Measurements from ENCODE around the gene SLC8A2.

The SLC8A2 gene

DNA sequence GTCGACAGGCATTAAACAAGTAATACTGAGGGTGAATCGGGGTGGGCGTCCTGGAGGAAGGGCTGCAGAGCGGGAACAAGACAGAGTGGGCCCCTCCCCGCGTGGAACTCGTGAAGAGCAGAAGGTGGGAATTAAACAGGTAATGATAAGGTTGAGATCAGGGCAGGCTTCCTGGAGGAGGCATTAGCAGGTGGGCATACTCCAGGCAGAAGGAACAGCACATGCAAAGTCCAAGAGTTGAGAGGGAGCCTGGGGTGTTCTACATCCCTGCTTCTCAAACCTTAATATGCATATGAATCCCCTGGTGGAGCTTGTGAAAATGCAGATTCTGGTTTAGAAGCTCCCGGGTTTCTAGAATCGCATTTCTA is 23.3 kb downstream of the SLC8A2 start:
- DNase-seq = no peak

DNA sequence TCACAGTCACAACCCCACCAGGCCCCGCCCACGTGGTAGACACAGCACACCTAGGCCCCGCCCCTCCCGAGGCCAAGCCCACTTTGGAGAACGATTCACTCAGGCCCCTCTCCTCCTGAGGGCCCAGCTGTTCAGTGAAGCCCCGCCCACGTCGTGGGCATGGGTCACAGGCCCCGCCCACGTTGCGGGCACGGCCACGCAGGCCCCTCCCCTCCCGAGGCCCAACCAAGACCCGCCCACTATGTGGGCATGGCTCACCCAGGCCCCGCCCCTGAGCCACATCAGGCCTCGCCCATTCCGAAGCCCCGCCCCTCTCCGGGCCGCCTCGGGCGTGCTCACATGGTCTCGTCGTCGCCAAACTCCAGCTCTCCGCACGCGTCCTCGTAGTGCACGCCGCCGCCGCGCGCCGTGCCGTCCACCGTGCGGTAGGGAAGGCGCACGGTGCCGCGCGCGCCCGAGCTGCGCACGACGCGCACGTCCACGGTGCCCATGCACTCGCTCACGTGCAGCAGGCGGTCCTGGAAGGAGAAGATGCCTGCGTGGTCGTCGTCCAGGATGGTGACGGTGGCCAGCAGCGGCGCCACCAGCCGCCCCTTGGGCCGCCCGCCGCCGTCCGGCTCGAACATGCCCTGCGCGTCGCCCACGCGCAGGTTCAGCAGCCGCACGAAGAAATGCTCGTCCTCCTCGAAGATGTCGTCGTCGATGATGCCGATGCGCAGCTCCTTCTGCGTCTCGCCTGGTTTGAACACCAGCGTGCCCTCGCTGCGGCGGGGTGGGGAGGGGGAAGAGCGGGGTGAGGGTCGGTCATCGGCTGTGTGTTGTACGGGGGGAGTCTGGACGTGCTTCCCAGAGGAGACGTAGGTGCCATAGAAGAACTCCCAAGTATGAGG is 24.0 kb downstream of the SLC8A2 start:
- DNase-seq = no peak

DNA sequence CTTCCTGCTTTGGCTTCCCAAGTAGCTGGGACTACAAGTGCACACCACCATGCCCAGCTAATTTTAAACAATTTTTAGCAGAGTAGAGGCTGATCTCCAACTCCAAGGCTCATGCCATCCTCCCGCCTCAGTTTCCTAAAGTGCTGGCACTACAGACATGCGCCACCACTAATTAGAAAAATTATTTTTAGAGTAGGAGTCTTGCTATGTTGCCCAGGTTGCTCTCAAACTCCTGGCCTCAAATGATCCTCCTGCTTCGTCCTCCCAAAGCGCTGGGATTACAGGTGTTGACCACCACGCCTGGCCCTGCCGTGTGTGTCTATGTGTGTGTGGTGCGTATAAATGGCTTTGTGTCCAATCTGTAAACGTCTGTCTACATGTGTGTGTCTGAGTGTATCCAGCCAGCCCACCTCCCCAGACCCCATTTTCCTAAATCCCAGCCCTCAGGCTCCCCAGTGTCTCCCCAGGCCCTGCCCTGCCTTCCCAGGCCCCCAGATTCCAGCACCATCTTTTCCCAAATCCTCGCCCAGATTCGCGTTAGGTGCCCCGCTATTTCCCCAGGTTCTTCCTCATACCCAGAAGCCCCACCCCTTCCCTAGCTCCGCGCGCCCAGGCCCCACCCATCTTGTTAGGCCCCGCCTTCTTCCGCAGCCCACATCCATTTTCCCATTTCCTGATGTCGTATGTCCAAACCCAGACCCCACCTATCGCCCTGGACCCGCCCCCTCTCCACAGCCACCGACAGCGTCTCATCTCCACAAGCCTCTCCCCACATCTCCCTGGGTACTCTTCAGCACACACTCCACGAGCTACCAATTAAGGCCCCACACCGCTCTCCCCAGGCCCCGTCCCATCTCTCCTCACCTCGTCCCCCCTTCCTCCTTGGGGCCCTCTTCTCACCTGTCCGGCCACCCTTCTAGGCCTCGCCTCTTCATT is 24.9 kb downstream of the SLC8A2 start:
- DNase-seq = no peak

DNA sequence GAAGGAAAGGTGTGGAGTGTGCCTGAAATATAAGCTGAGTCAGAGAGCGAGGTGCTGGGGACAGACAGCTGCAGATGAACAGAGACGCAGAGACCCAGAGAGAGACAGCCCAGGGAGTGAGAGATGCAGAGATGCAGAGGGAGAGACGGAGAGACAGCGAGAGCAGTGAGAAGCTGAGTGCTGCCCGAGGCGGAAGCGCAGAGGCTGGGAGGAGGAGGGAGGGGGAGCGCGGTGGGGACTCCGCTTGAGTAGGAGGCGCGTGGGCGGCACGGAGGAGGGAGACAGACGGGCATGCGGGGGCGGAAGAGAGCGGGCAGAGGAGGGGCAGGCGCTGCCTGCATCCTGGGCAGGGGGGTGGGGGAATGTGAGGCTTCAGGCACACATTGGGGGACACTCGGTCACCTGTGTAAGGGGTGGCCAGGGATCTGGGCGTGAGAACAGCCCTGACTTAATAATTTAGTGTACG is 25.7 kb downstream of the SLC8A2 start:
- peak; percentile 45 for DNase-seq

DNA sequence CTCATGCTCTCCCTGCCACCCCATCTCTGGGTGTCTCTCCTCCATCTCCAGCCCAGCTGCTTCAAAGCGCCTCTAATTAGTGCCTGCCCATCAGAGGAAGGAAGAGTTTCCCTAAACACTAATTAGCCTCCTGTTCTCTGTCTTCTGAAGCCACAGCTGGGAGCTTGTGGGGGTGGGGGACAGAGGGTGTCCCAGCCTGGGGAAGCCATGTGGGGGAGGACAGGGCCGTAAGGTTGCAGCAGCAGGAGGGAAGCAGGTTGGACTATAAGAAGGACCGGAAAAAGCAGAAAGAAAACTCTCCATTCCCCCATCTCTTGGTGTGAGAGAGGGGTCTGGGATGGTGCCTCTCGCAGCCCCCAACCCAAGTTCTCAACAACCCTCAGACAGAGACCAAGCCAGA is 26.2 kb downstream of the SLC8A2 start:
- no peak for DNase-seq

DNA sequence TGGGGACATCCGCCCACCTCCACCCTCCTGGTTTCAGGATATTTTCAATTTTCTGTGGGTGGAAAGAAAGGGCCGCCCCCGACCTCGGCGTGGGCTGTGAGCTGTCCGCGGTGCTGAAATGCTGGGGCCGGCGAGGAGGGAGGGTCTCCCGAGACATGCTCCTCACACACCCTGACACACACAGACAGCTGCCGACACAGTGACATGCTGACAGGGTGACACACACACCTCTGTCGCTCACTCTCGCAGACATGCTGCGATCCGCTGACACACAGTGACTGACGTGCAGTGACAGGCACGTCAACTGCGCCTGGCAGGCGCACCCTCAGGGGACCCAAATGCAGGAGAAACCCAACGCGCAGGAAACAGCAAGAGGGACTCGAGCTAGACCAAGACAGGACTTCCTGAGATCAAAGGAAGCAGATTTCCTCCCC is 27.3 kb downstream of the SLC8A2 start:
- no peak for DNase-seq

DNA sequence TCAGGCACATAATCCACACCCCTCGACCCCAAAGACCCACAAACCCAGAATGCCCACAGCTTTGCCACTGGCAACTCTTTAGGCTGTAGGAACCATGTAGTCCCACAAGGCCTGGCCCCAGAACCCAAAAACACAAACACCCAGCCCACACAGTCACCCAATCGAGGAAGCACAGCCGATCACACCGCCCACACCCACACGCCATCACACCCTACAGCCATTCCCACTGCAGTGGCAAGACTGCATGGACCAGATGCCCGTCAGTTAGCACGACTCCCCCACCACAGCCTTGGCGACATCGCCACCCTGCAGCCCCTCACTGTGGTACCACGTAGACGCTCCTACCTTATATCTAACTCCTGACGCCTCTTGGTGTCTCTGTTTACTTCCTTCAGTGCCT is 28.4 kb downstream of the SLC8A2 start:
- DNase-seq = no peak

DNA sequence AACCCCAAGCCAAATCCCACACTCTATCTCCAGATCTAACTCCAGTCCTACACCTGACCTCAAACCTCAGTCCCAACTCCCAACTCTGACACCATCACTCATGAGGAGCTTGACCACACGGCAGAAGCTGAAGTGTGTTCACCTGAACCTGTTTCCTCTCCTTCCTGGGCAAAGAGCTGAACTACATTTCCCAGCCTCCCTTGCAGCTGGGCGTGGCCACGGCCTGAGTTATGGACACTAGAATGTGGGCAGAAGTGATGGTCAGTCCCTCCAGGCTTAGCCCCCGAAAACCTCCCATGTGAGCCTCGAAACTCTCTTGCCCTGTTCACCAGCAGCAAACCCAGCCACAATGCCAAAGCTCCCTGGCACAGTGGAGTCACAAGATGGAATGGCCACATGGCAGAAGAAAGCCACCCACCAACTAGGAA is 32.9 kb downstream of the SLC8A2 start:
- no peak for DNase-seq

DNA sequence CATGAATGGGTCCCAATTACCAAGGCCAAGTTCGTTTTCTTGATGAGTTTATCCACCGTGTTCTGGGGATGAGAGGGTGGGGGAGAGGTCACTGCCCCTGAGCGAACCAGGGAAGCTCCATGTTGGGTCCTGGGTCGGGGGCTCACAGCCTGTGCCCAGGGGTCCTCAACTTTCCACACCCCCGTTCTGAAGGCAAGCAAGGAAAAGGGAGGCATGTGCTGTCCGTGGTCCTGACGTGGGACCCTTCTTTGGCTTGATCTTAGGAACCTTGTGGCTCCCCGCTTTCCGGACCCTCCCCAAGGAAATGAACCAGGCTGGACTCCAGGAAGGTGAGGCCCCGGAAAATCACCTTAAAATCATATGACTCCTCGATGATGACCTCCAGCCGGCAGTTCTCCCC is 34.2 kb downstream of the SLC8A2 start:
- no peak for DNase-seq

DNA sequence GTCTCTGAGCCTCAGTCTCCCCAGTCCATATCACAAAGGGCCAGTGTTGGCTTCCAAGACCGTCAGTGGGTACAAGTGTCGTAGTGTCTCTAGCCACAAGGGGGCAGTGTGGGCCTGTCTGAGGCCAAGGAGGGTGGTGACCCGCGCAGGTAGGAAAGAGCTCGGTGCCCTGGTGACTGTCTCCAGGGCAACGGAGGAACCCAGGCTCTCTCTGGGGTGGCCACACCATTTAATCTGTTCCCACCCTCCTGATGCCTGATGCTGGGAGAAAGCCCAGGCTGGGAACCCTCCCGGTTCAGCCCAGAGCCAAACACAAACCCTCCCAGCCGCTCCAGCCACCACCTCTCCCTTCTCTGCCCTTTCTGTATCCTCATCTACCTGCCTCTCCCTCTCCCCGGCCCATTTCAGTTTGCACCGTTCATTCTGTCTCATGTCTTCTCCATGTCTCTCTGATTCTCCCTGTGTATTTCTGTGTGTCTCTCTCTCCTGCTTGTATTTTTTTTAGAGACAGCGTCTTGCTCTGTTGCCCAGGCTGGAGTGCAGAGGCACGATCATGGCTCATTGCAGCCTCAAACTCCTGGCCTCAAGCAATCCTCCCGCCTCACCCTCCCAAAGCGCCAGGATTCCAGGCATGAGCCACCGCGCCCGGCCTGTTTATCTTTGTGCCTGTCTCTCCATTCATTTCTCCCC is 34.8 kb downstream of the SLC8A2 start:
- peak; percentile 37 for DNase-seq

DNA sequence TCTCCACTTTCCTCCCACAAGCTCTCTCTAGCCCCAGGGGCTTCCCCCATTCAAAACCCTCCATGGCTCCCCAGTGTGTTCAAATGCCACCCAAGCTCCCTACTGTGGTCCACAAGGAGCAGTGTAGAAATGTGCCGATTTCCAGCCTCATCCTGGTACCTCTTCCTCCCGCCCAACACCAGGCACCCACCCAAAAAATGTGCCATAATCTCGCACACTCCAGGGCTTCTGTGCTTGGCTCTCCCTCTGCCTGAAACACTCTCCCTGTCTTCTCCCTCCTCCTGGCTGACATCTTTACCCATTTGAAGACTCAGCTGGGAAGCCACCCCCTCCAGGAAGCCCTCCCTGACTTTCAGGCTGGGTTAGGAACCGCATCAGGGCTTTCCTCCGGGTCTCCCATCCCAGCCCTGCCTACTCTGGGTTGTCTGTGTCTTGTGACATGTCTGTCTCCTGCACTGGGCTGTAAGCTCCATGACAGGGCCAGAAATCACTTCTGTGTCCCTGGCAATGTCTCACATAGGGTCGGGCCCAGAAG is 35.7 kb downstream of the SLC8A2 start:
- DNase-seq = no peak

DNA sequence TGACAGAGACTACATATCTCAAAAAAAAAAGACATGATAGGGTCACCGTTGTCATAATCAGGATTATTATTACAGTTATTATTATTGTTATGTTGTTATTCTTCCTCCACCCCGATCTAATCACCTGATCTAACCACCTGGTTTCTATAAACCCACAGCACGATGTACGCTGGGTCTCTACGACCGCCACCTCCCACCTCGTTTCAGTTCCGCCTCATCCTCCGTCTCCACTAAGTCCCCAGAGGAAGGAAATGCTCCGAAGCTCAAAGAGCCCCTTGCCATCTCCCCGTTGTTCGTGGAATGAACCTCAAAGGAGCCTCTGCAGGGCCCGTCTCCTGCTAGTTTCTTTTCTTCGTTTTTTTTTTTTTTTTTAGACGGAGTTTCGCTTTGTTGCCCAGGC is 36.5 kb downstream of the SLC8A2 start:
- no peak for DNase-seq

DNA sequence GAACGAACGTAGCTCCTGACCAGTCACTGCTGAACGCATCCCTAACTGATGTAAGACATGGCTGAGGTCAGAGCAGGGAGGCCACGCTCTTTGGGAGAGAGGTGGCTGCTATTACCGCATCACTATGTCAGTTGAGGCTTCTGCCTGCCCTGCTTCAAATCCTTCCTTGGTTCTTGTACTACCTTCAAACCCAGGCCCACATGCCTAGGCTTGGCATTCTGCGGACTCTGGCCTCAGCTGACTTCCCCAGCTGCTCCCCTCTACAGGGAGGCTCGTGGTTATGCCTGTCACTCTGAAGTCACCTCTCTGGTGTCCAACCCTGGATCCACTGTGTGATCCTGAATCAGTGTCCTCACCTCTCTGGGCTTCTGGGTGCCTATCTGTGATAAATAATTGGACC is 37.6 kb downstream of the SLC8A2 start:
- no peak for DNase-seq

DNA sequence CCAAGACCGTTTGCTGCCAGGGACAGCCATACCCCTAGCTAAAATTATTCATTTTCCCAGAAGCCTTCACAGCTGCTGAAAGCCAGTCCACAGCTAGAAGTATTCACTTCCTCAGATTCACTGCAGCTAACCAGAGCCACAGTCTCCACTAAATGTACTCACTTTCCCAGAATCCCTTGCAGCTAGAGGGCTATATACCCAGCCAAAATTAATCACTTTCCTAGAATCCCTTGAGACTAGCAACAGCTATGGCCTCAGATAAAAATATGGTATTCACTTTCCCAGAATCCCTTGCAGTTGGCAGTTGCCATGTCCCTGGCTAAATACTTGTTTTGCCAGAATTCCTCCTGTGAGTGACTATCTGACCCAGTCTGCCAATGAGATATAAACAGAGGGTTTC is 38.6 kb downstream of the SLC8A2 start:
- DNase-seq = no peak

DNA sequence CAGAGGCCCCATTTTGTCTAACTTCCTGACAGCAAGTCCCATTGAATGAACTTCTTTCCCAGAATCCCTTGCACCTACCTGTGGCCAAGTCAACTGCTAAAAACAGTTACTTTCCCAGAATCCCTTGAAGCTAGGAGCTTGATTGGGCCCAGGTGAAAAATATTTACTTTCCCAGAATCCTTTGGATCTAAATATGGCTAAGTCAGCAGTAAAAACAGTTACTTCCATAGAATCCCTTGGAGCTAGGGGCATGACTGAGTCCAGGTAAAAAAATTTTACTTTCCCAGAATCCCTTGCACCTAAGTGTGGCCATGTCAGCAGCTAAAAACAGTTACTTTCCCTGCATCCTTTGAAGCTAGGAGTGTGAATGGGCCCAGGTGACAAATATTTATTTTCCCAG is 39.2 kb downstream of the SLC8A2 start:
- no peak for DNase-seq

DNA sequence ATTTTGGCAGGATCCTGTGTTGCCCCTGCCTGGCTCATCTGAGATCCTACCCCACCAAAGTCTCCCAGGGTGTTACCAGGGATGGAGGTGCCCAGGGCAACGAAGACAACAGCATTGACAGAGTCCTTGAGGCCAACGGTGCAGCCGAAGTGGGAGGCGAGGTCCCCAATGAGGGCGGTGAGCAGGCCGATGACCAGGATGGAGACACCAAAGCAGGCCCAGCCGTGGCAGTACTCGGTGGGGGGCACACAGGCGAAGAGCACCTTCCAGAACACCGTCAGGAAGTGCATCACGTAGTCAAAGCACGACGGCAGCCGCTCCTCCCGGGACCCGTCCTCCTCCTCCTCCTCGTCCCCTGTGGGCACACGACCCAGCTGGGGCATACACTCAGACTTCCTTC is 39.6 kb downstream of the SLC8A2 start:
- DNase-seq = no peak

DNA sequence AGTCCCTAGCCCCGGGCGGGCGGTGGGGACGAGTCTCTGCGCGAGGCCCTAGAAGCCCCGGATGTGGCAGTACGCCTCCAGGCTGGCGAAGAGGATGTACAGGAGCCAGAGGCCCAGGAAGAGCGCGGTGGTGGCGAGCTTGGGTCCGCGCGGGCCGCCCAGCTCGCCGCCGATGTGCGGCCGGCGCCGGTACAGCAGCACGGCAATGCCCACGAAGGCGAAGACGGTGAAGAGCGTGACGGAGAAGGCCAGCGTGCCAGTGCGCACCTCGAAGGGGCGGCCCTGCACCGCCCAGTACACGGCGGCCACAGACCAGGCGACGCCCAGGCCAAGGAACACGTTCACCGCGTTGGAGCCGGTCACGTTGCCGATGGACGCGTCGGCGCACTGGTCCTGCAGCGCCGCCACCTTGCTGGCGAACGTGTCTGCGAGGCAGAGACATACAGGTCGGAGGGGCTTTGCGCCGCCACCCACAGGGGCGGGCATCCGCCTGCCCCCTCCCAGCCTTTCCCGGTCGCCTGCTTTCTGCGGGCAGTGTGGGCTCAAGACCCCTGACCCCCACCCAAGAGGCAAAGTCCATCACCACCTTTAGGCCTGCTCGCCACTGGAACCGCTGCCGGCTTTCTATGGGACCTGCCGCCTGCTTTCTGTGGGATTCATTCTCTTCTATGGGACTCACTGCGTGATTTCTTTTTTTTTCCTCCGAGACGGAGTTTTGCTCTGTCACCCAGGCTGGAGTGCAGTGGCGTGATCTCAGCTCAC is 41.5 kb downstream of the SLC8A2 start:
- no peak for DNase-seq

DNA sequence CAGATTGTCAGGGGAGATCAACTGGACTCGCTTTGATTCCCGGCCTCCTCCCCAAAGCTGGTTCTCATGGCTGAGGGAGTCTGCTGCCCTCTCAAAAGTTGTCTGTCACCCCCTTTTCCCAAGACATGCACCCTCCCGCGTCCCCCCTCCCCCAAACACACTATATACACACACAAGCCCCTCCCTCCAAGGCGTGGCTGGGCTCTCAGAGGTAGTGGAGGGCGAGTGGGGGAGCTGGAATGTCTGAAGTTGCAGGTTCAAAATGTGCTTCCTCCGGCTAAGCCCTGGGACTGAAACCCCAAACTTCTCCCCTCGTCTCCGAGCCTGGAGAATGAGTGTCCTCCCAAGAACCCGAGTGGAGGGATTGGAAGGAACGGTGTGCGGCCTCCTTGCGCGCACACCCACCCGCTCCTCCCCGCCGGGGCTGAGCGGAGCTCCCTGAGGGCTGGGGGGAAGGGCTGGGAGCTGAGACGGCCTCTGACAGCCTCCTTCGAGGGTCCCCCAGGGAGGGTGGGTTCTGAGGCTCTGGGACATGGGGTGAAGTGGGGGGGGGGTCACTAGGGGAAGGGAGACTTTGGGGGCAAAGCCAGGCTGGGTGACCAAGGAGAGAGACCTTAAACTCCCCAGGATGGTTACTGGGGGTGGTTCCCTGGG is 42.4 kb downstream of the SLC8A2 start:
- no peak for DNase-seq

DNA sequence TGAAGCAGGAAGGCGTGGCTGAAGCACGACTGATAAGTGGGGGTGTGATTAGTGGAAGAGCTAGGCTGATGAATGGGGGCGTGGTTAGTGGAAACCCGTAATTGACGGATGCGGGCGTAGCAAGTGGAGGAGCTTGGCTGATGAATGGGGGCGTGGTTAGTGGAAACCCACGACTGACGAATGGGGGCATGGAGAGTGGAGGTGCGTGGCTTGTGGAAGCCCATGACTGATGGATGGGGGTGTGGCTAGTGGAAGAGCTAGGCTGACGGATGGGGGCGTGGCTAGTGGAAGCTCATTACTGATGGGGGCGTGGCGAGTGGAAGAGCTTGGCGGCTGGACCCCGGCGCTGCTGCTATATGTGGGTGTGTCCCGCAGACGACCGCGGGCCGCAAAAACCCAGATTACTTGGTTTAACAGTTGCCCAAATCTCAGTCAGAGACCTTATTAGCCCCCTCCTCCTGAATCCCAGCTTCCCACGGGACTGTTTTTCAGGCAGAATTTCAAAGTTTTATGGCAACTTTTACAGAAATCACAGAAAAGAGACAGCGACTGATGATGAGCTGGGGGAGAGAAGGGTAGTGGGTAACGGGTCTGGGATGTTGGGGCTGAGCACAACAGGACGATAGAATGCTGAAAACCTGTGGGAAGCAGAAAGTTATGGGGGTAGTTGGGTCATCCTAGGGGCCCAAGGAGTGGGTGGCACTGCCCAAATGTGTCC is 43.4 kb downstream of the SLC8A2 start:
- DNase-seq = peak; percentile 97

DNA sequence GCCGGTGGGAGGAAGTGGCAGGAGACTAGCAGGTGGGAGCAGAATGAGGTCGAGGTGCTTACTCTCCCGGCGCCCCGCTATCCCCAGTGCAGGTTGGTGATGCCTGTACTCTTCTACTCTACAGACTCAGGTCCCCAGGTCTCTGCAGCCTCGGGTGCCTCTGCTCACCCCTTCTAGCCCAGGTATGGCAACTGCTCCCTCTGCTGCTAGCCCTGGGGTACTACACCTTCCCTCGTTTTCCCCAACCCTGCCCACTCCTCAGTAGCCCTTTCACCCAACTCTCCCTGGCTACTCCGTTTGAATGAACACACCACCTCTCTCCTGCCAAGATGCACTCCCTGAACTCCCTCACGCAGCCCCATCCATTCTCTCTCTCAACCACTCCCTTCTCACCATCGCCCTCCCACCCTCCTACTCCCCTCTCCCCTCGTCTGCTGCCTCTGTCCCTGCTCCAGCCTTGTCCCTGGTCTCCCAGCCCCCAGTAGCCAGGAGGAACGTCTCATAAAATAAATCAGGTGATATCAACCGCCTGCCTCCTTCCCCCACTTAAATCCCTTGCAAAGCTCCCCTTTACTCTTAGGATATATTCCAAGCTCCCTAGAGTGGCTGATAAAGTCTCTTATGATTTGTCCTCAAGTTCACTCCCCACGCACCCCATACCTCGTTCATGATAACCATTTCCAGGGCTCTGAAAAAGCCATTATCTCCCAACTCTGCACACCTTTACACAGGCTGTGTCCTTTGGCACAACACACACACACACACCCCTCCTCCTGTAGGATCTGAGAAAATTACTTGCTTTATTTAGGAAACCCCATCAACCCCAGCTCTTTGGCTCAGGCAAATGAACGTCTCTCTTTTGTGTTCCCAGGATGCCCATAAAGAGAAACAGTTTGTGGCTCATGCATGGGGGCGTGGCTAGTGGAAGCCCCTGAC is 44.2 kb downstream of the SLC8A2 start:
- DNase-seq = no peak
